Kidney tubule cell (primary cell): ENCODE results near the gene OVOL3.
"Not testable (repeated sequence)": the region's sequence is repeated elsewhere in the genome, so short reads cannot be mapped to it uniquely, and the experiment has no call there.

Experiments
- DNase-seq: peaks from one replicate; pipeline ENCODE4 v3.0.0-alpha.2; 2018; ENCODE audit warnings: low spot score

Gene OVOL3

GRCh38 chr19:36110487-36111199 is at the start of gene OVOL3:
TSS of gene OVOL3 (plus strand) at chr19:36111143. CDS start at chr19:36111203, 60 bp downstream.
- DNase-seq: no peak

- no peak for DNase-seq
Observed at GRCh38 chr19:36061367-36061766, 49.6 kb upstream of the OVOL3 start.

- no peak for DNase-seq
Observed at GRCh38 chr19:36064826-36065225, 46.1 kb upstream of the OVOL3 start.

GRCh38 chr19:36067681-36068080 is 43.3 kb upstream of the OVOL3 start:
- no peak for DNase-seq

- DNase-seq: not testable (repeated sequence)
Observed at GRCh38 chr19:36068810-36069499, 42.0 kb upstream of the OVOL3 start.

- DNase-seq: no peak
Observed at GRCh38 chr19:36072081-36072480, 38.9 kb upstream of the OVOL3 start.

GRCh38 chr19:36073121-36073876 is 37.6 kb upstream of the OVOL3 start:
- DNase-seq: no peak

- DNase-seq: no peak
Observed at GRCh38 chr19:36079389-36079945, 31.5 kb upstream of the OVOL3 start.

- peak; percentile 12 for DNase-seq
Observed at GRCh38 chr19:36081385-36081784, 29.6 kb upstream of the OVOL3 start.

GRCh38 chr19:36081894-36082293 is 29.0 kb upstream of the OVOL3 start:
- DNase-seq: peak; percentile 18

- DNase-seq: no peak
Observed at GRCh38 chr19:36082916-36083315, 28.0 kb upstream of the OVOL3 start.

GRCh38 chr19:36084231-36085009 is 26.5 kb upstream of the OVOL3 start:
- no peak for DNase-seq

- DNase-seq: no peak
Observed at GRCh38 chr19:36086326-36086725, 24.6 kb upstream of the OVOL3 start.

- no peak for DNase-seq
Observed at GRCh38 chr19:36089847-36090246, 21.1 kb upstream of the OVOL3 start.

GRCh38 chr19:36090910-36091695 is 19.8 kb upstream of the OVOL3 start:
- DNase-seq: no peak

GRCh38 chr19:36092566-36092965 is 18.4 kb upstream of the OVOL3 start:
- no peak for DNase-seq

- DNase-seq: no peak
Observed at GRCh38 chr19:36093146-36093662, 17.7 kb upstream of the OVOL3 start.

GRCh38 chr19:36093687-36094086 is 17.3 kb upstream of the OVOL3 start:
- DNase-seq: no peak

- DNase-seq: no peak
Observed at GRCh38 chr19:36097036-36097435, 13.9 kb upstream of the OVOL3 start.

GRCh38 chr19:36099166-36099785 is 11.7 kb upstream of the OVOL3 start:
- no peak for DNase-seq
